HFF-Myc (cell line): ENCODE results near the gene C1QTNF6.
"Not testable (repeated sequence)": the region's sequence is repeated elsewhere in the genome, so short reads cannot be mapped to it uniquely, and the experiment has no call there.

ENCODE experiments used
- DNase-seq: peaks from one replicate; pipeline ENCODE4 v3.0.0-alpha.2; 2011; ENCODE audit warnings: low read depth; ENCODE audit errors: extremely low read depth
- H3K4me3 ChIP-seq: replicated peaks from 2 replicates; pipeline ENCODE4 v1.5.1; 2011; ENCODE audit warnings: low read depth, mild to moderate bottlenecking, control low read depth, low read length
- CTCF ChIP-seq: IDR thresholded peaks from 2 replicates; pipeline ENCODE4 v1.5.1; 2012; ENCODE audit warnings: mild to moderate bottlenecking, low read depth, low read length, control low read depth; ENCODE audit errors: missing control alignments

Gene C1QTNF6

GRCh38 chr22:37174964-37175363, 13.1 kb downstream of the C1QTNF6 start:
- DNase-seq = no peak
- no peak for TF ChIP-seq CTCF
- H3K4me3 ChIP-seq = no peak overlapping the region

- DNase-seq = no peak
- no peak for TF ChIP-seq CTCF
Observed at GRCh38 chr22:37173709-37174108, 14.3 kb downstream of the C1QTNF6 start.

GRCh38 chr22:37172266-37173245, 15.5 kb downstream of the C1QTNF6 start:
- no peak for TF ChIP-seq CTCF
- no peak for DNase-seq
- H3K4me3 ChIP-seq = no peak overlapping the region

More at GRCh38 chr22:37173709-37174108, 14.3 kb downstream of the C1QTNF6 start:
- no peak overlapping the region for H3K4me3 ChIP-seq

GRCh38 chr22:37171662-37172061, 16.4 kb downstream of the C1QTNF6 start:
- no peak for TF ChIP-seq CTCF
- DNase-seq = no peak
- H3K4me3 ChIP-seq = no peak overlapping the region

- not testable (repeated sequence) for H3K4me3 ChIP-seq, DNase-seq
Observed at GRCh38 chr22:37170689-37171405, 17.2 kb downstream of the C1QTNF6 start.

GRCh38 chr22:37169947-37170688, 17.9 kb downstream of the C1QTNF6 start:
- H3K4me3 ChIP-seq = no peak overlapping the region
- DNase-seq = no peak
- TF ChIP-seq CTCF = no peak
